GM18951 (cell line): Measurements from ENCODE around the gene MICAL3.

Source experiments
- POLR2A ChIP-seq: IDR thresholded peaks from 4 replicates; pipeline ENCODE4 v1.6.1; 2011; ENCODE audit warnings: mild to moderate bottlenecking; ENCODE audit not compliant: insufficient read length, insufficient read depth; ENCODE audit errors: extremely low read depth
- in situ Hi-C: fragments of 300-500 bp; cut with MboI; formaldehyde crosslinking; loops from one replicate; pipeline ENCODE4 v1.12.0; 2022; ENCODE audit warnings: low sequenced_read_pairs, mixed read lengths, inconsistent platforms; ENCODE audit not compliant: unreplicated experiment

The MICAL3 gene

GRCh38 chr22:17956630-17957029 is 67.7 kb downstream of the MICAL3 start:
- TF ChIP-seq POLR2A, result no peak

DNA sequence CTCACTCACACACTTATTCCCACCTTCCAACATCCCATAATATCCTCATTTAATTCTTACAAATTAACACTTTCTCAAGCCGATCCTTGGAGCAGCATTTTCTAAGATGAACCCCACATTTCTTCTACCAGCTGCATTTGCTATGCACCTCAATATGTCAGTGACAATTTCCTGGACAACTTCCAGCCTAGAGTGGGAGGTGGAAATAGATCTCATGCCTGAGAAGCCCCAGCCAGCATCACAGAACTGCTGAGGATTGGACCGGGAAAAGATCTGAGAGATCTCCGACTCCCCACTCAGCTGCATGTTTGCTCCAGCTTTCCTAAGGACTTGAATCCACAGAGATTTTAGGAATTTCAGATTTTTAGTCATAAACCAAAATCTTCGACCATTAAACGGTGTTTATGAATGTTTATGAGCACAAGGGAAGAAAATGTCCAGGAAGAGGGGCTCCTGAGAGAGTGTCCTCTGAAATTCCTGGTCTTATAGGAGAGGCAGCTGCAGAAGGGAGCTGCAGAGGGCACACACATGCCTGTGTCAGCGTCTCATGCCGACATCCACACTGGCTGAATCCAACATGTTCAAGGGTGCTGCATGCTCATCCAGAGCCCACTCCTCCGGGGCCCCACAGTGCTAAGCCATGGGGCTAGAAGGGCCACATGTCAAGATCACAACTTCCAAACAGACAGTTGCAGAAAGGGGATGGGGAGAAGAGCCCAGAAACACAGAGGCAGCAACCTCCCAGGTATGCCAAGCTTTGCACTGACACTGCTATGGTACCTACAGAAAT is 68.6 kb downstream of the MICAL3 start:
- no peak for TF ChIP-seq POLR2A
- in situ Hi-C loops, result no loop called here

More at GRCh38 chr22:17956630-17957029, 67.7 kb downstream of the MICAL3 start:
- in situ Hi-C loops, result no loop called here

GRCh38 chr22:17954860-17955587 is 69.3 kb downstream of the MICAL3 start:
- in situ Hi-C loops, result no loop called here
- TF ChIP-seq POLR2A, result no peak

DNA sequence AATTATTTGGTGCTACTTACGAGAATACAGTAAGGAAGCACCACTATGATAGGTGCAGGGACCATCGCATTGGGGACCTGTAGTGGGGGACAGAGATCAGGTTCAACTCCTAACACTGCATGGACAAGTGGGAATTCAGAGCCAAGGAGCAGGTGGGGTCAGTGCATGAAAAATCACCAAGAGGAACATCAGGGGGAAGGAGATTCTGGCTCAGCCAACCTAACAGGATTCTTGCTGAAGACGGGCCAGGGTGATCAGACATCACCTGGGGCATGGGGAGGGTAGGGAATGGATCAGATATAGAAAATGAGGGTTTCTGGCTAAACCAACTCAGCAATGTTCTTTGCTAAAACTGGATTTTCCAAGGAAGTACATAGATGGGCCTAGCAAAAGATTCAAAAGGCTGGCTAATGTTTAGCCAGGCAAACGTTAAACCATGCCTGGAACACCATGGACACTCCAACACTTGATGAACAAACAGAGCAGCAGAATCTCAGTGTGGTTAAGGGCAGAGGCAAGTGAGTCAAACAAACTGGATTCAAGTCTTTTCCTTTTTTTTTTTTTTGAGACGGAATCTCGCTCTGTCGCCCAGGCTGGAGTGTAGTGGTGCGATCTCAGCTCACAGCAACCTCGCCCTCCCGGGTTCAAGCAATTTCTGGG is 70.0 kb downstream of the MICAL3 start:
- in situ Hi-C loops, result no loop called here
- TF ChIP-seq POLR2A, result no peak

DNA sequence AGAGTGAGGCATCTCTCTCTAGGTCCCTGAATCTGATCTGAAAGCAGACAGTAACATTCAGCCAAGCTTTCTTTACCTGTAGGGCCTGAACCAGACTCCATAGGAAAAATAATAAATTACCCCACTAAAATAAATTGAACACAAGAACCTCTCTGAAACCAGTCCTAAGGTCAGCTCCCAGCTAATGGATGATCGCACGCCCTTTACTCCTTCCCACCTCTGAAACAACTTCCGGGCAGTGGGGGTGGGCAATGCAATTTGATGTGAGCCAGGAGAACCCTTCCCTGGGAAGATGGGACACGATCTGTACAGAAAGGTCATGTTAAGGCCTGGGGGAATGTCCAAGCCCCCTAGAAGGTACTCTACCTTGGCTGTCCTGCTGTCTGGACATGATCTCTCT is 71.2 kb downstream of the MICAL3 start:
- in situ Hi-C loops, result no loop called here
- TF ChIP-seq POLR2A, result no peak

GRCh38 chr22:17952273-17952801 is 72.0 kb downstream of the MICAL3 start:
- no peak for TF ChIP-seq POLR2A
- in situ Hi-C loops, result no loop called here

GRCh38 chr22:17951315-17951714 is 73.0 kb downstream of the MICAL3 start:
- TF ChIP-seq POLR2A, result no peak
- in situ Hi-C loops, result no loop called here

- in situ Hi-C loops, result no loop called here
- no peak for TF ChIP-seq POLR2A
Observed at GRCh38 chr22:17950651-17951214, 73.6 kb downstream of the MICAL3 start.

- in situ Hi-C loops, result no loop called here
Observed at GRCh38 chr22:17949642-17950473, 74.5 kb downstream of the MICAL3 start.

DNA sequence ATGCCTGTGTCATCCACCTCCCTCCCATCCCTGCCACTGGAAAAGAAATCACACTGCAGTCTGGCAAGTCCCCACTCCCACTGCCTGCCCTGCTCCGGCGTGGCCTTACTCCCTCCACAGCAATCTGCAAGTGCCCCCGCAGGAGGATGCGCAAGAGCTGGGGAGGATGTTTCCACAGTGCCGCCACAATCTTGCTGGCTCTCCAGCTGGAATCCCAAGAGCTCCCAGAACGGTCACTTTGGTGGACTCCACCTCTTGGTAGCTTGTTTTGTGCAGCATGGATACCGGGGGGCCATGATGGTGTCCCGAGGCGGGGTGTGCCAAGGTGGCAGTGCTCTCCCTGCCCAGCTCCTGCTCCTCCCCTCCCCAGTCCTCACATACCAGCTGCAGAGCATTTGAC is 76.3 kb downstream of the MICAL3 start:
- TF ChIP-seq POLR2A, result no peak
- in situ Hi-C loops, result no loop called here

More at GRCh38 chr22:17949642-17950473, 74.5 kb downstream of the MICAL3 start:
- TF ChIP-seq POLR2A, result no peak

- no peak for TF ChIP-seq POLR2A
- in situ Hi-C loops, result no loop called here
Observed at GRCh38 chr22:17946662-17947367, 77.5 kb downstream of the MICAL3 start.
